Measurements from ENCODE around the gene OR7A10.

DNA sequence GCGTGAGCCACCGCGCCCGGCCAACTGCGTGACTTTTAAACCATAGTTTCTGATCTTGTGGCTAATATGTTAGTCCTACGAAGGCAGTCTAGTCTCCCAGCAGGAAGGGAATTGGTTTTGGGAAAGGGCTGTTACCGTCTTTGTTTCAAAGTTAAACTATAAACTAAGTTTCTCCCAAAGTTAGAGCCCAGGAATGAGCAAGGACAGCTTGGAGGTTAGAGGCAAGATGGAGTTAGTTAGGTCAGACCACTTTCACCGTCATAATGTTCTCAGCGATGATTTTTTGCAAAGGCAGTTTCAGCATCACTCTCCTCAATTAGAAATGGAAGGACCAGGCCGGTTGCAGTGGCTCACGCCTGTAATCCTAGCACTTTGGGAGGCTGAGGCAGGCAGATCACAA is 52.7 kb downstream of the OR7A10 start:
- TF ChIP-seq CTCF (IDR thresholded peaks at IDR 0.05): no peak
- TF ChIP-seq POLR2AphosphoS5 (IDR thresholded peaks at IDR 0.05): no peak
- TF ChIP-seq POLR2A (IDR thresholded peaks at IDR 0.05): no peak
- no peak for TF ChIP-seq EP300 (IDR thresholded peaks at IDR 0.05)

Data from stomach (tissue), 4 donors.